Activated effector memory CD4-positive, alpha-beta T cell treated with anti-CD3 and anti-CD28 coated beads, Interleukin-2, amount 50 U/mL, for 16 hours (primary cell): ENCODE results near the gene CAPS.
"Not testable (repeated sequence)": the region's sequence is repeated elsewhere in the genome, so short reads cannot be mapped to it uniquely, and the experiment has no call there.

Experiments used
- DNase-seq: peaks from one replicate; pipeline ENCODE4 v3.0.0-alpha.2; 2020

Gene CAPS

DNA sequence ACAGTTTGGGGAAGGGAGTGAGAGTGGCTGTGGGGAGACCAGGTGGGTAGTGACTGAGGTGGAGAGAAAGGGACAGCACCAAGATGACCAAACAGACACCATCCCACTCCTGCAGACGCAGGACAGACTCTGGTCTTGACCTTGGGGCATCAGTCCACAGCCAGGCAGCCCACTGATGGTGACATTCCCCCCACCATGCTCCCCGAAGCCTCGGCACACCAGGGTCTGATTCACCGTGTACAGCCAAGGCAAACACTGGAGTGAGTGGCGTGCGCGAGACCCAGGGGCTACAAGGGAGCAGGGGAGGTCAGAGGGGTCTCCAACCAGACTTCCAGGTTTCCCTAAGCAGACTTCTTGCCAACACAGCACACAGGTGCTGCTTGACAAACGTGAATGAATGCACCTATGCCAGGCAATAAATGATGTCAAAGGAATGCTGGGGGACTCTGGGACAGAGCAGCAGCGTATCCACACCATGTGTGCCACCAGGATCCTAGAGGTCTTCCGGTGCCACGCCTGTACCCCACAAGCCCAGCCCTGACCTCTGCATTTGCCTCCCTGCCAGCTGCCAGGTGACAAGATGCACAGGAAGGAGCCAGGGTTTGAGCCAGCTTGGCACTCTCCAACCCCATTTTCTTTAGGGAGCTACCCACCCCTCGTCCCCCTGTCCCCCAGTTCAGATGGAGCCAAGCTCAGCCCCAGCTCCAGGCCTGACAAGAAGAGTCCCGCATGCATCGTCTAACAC lies 45.4 kb downstream of the CAPS start:
- no peak for DNase-seq

DNA sequence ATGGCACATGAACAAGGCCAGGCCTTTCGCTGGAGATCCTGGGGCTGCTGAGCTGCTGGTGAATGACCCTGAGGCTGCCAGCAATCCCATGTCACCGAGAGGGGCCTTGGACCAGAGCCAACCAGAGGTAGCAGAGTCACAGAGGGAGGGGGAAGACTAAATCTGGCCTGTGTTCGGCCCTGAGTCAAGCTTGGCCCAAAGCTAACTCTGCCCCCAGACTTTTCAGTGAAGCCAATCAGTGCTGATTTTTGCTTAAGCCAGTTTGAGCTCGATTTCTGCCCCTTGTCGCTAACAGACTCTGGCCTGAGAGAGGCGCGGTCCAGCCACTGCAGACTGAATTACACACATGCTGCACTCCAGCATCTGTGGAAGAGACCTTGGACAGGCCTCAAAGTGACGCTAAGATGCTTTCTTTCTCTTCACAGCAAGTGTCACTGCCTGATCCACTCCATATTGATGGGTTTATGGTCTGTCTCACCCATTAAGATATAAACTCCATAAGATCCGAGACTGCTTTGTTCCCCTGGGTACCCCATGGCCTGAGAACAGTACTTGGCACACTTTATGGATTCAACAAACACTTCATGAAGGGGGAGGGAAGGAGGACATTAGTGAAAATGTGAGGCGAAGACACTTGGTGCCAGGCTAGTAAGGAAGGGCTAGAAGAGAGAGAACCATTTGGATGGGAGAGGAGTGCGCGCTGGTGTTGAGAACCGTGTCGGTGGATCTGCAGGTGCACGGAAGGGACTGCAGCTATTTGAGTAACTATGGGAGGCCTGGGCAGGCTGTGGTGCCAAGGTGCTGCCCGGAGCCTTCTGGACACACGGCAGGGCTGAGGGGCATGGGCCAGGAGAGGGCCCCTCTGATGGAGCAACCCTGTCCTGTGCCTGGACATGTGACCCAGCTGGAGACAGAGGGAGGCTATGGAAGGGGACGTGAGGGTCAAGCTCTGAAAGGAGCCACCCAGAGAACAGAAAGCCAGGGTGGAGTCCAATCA lies 46.2 kb downstream of the CAPS start:
- DNase-seq, result no peak

DNA sequence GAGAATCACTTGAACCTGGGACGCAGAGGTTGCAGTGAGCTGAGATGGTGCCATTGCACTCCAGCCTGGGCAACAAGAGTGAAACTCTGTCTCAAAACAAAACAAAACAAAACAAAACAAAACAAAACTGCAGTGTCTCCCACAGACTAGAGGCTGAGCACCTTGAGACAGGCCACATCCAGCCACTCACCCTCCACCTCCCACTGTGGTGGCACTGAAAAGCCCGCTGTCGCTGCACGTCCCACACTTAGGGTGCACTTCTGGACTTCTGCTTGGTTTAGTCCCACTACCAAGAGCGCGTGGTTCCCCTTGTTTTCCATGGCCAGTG lies 47.6 kb downstream of the CAPS start:
- not testable (repeated sequence) for DNase-seq

DNA sequence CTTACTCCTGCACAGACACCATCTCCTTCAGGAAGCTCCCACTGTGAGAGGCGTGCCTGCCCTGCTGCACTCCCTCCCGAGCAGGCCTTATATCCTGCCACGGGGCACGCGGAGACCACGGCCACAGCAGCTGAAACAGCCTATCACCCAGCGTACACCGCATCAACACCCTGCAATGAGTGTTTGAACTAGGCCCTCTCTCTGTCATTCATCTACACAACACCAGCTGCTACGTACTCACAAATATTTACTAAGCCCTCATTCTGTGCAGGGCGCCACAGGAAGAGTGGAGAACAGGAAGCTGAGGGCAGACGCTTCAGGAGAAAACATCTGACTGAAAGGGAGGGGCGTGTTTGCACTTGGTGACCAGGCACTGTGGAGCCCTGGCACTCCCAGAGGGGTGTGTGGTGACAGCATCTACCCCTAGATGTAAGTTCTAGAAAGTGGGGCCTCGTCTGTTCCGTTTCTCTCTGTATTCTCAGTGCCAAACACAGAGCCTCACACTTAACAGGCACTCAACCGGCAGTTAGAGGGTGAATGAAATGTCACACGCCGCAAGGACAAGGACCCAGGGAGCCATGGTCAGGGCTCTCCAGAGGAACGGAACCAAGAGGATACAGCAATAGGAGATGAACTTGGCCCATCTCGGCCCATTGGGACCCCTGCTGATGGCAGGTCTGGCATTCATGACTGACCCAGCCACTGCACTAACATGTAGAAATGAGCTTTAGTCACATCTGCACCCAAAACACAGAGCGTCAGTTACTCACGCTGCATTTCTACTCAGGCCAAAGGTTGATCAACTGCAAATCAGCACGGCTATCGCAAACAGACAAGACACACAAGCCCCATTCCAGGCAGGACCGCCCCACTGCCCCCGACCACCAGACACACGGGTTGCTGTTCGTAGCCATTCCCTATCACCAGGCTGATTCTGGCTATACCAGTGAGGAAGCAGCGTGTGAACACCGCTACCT lies 48.2 kb downstream of the CAPS start:
- DNase-seq, result peak; percentile 86

DNA sequence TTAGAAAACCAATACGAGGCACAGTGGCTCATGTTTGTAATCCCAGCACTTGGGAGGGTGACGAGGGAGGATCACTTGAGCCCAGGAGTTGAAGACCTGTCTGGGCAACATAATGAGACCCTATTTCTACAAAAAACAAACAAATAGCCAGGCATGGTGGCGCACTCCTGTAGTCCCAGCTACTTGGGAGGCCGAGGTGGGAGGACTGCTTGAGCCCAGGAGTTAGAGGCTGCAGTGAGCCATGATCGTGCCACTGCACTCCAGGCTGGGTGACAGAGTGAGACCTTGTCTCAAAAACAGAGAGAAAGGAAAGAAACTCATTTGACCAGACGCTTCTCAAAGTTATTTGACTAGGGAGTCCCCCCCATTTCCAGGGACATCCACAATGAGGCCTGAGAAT lies 49.2 kb downstream of the CAPS start:
- not testable (repeated sequence) for DNase-seq

DNA sequence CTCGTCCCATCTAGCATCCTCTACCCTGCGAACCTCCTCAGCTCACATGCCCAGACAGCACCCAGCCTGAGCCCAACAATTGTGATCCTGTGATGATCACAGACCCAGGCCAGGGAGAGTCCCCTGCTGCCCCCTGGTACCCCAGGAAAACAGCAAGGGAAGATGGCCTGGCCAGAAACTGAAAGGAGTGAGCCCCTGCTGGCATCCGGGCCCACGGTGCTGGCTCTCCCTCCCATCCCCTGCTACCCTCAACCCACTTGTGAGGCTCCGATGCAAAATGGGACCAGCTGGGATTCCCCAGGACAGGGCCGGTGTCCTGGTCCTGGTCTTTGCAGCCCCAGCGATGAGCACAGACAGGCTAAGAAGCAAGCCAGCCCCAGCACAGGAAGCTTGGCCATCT lies 49.8 kb downstream of the CAPS start:
- no peak for DNase-seq

DNA sequence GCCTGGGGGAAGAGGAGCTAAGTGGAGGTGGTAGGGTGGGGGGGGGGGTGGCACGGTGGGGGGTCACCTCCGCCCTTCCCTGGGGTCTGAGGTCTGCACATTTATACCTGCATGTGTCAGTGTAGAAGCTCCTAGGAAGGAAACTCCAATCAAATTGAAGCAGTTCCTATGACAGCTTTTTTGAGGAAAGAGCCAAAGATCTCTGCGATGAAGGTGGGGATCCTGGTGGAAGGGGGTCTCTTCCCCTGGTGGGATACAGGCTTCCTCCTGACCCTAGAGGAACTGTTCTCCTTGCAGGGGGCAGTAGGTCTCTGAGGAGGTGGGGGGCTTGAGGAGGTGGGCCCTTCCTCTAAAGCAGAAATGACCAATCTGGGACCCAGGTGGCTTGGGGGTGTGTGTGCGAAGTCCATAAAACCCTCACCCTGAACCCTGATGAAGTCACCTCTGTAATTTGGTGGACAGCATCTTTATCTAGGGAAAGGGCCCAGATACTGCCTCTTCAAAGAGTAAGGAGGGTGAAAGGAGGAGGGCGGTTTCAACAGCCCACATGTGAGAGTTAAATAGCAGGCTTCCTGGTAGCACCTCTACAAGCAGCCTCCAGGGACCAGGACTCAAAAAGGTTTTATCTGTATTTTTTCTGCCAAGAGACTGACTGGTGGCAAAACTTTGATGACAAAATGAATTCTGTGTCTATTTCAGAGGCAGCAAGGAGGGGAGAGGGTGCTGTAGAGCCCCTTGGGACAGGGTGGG lies 50.9 kb downstream of the CAPS start:
- DNase-seq, result no peak
